Measurements from ENCODE around the gene RRBP1. TPM values are rescaled to one million over a fixed set of nuclear protein-coding genes. Genes with fewer than 3 reads are reported as not detected.

The RRBP1 gene
- total RNA-seq, 1 experiment from 2014 or later: 83.3 TPM

GRCh38 chr20:17694767-17695166 is 12.7 kb upstream of the RRBP1 start:
- no peaks in the 10 kb centered on the region for H3K36me3 ChIP-seq
- H3K9me3 ChIP-seq: no peaks in the 10 kb centered on the region
- H3K4me3 ChIP-seq: no peak overlapping the region
- DNase-seq: no peak
- no peaks in the 10 kb centered on the region for H3K27me3 ChIP-seq

GRCh38 chr20:17693444-17694001 is 11.5 kb upstream of the RRBP1 start:
- Histone ChIP-seq H3K36me3 (no peaks in the 10 kb centered on the region), H3K4me3 (no peak overlapping the region), H3K27me3 (no peaks in the 10 kb centered on the region), H3K9me3 (no peaks in the 10 kb centered on the region)
- no peak for DNase-seq

- Histone ChIP-seq H3K27me3 (no peaks in the 10 kb centered on the region), H3K36me3 (no peaks in the 10 kb centered on the region), H3K9me3 (no peaks in the 10 kb centered on the region), H3K4me3 (no peak overlapping the region)
- DNase-seq: no peak
Measured at GRCh38 chr20:17691758-17692157, 9.7 kb upstream of the RRBP1 start.

- no peak for DNase-seq
- Histone ChIP-seq H3K36me3 (no peaks in the 10 kb centered on the region), H3K27me3 (no peaks in the 10 kb centered on the region), H3K9me3 (no peaks in the 10 kb centered on the region), H3K4me3 (no peak overlapping the region)
Measured at GRCh38 chr20:17690144-17690543, 8.1 kb upstream of the RRBP1 start.

GRCh38 chr20:17688965-17689364 is 6.9 kb upstream of the RRBP1 start:
- DNase-seq: no peak
- H3K27me3 ChIP-seq: no peaks in the 10 kb centered on the region
- H3K4me3 ChIP-seq: no peak overlapping the region
- no peaks in the 10 kb centered on the region for H3K9me3 ChIP-seq
- no peaks in the 10 kb centered on the region for H3K36me3 ChIP-seq

- Histone ChIP-seq H3K4me3 (no peak overlapping the region), H3K27me3 (no peaks in the 10 kb centered on the region), H3K9me3 (no peaks in the 10 kb centered on the region), H3K36me3 (no peaks in the 10 kb centered on the region)
- no peak for DNase-seq
Measured at GRCh38 chr20:17687800-17688199, 5.8 kb upstream of the RRBP1 start.

GRCh38 chr20:17685168-17685567 is 3.1 kb upstream of the RRBP1 start:
- no peak for DNase-seq
- H3K36me3 ChIP-seq: peaks cover under 1% of the 10 kb centered on the region
- no peaks in the 10 kb centered on the region for H3K9me3 ChIP-seq
- H3K4me3 ChIP-seq: no peak overlapping the region
- no peaks in the 10 kb centered on the region for H3K27me3 ChIP-seq

- no peak for DNase-seq
- Histone ChIP-seq H3K27me3 (no peaks in the 10 kb centered on the region), H3K36me3 (peaks cover 10% of the 10 kb centered on the region), H3K4me3 (no peak overlapping the region), H3K9me3 (no peaks in the 10 kb centered on the region)
Measured at GRCh38 chr20:17684077-17684888, 2.2 kb upstream of the RRBP1 start.

- Histone ChIP-seq H3K4me3 (no peak overlapping the region), H3K27me3 (no peaks in the 10 kb centered on the region), H3K9me3 (no peaks in the 10 kb centered on the region), H3K36me3 (peaks cover 18% of the 10 kb centered on the region)
- no peak for DNase-seq
Measured at GRCh38 chr20:17683218-17684076, 1.4 kb upstream of the RRBP1 start.

- no peak for DNase-seq
- Histone ChIP-seq H3K27me3 (no peaks in the 10 kb centered on the region), H3K36me3 (peaks cover 23% of the 10 kb centered on the region), H3K9me3 (no peaks in the 10 kb centered on the region), H3K4me3 (peak overlapping the region; percentile 69)
Measured at GRCh38 chr20:17682889-17683198, 802 bp upstream of the RRBP1 start.

- no peak for DNase-seq
- Histone ChIP-seq H3K4me3 (peak overlapping the region; percentile 69), H3K9me3 (no peaks in the 10 kb centered on the region), H3K36me3 (peaks cover 27% of the 10 kb centered on the region), H3K27me3 (no peaks in the 10 kb centered on the region)
Measured at GRCh38 chr20:17681726-17682102, 328 bp downstream of the RRBP1 start.

GRCh38 chr20:17680836-17681725 is 961 bp downstream of the RRBP1 start:
- peak overlapping the region; percentile 62 for H3K4me3 ChIP-seq
- H3K9me3 ChIP-seq: no peaks in the 10 kb centered on the region
- H3K27me3 ChIP-seq: no peaks in the 10 kb centered on the region
- H3K36me3 ChIP-seq: peaks cover 33% of the 10 kb centered on the region
- peak; percentile 75 for DNase-seq

GRCh38 chr20:17679941-17680835 is 1.9 kb downstream of the RRBP1 start:
- Histone ChIP-seq H3K36me3 (peaks cover 35% of the 10 kb centered on the region), H3K4me3 (peak overlapping the region; percentile 62), H3K9me3 (no peaks in the 10 kb centered on the region), H3K27me3 (no peaks in the 10 kb centered on the region)
- DNase-seq: peak; percentile 54

GRCh38 chr20:17678886-17679285 is 3.2 kb downstream of the RRBP1 start:
- Histone ChIP-seq H3K36me3 (peaks cover 35% of the 10 kb centered on the region), H3K27me3 (no peaks in the 10 kb centered on the region), H3K9me3 (no peaks in the 10 kb centered on the region), H3K4me3 (no peak overlapping the region)
- no peak for DNase-seq

GRCh38 chr20:17678295-17678694 is 3.7 kb downstream of the RRBP1 start:
- DNase-seq: no peak
- H3K36me3 ChIP-seq: peaks cover 35% of the 10 kb centered on the region
- no peaks in the 10 kb centered on the region for H3K9me3 ChIP-seq
- no peak overlapping the region for H3K4me3 ChIP-seq
- H3K27me3 ChIP-seq: no peaks in the 10 kb centered on the region

- peak; percentile 11 for DNase-seq
- Histone ChIP-seq H3K36me3 (peaks cover 42% of the 10 kb centered on the region), H3K4me3 (no peak overlapping the region), H3K9me3 (no peaks in the 10 kb centered on the region), H3K27me3 (no peaks in the 10 kb centered on the region)
Measured at GRCh38 chr20:17676942-17677341, 5.1 kb downstream of the RRBP1 start.
